HG03460 (cell line): ENCODE results near the gene RTN4RL1.
"Not testable (repeated sequence)": the region's sequence is repeated elsewhere in the genome, so short reads cannot be mapped to it uniquely, and the experiment has no call there.

ENCODE experiments used
- ATAC-seq: cut with Tn5 transposase; IDR thresholded peaks from one replicate; pipeline ENCODE4 v1.9.1; 2021; ENCODE audit not compliant: unreplicated experiment

RTN4RL1 gene

GRCh38 chr17:1898872-1899271, 126.3 kb downstream of the RTN4RL1 start:
- ATAC-seq = no peak

GRCh38 chr17:1898332-1898731, 126.8 kb downstream of the RTN4RL1 start:
- no peak for ATAC-seq

DNA sequence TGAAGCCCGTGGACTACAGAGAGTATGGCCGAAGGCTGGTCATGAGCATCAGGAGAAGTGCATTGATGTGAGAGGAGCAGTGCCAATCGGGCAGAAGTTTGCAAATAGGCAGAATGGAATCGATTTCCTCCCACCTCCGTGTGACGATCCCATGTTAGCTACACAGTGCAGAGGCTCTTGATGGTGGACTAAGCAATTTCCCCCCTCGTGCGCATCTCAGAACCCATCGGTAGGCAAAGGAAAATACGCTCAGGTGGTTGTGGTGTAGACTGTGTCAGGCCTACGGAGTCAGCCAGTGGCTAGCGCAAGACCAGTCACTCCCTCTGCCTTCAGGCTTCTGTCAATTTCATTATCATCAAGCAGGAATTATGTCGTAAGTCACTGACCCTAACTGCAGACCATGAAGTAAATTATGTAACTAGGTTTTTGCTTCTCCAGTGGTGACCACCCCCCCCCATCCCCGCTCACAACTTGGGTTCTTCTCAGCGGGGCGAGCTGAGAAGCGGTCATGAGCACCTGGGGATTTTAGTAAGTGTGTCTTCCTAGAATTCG, 128.0 kb downstream of the RTN4RL1 start:
- no peak for ATAC-seq

GRCh38 chr17:1896243-1897104, 128.7 kb downstream of the RTN4RL1 start:
- no peak for ATAC-seq

GRCh38 chr17:1895479-1895878, 129.7 kb downstream of the RTN4RL1 start:
- not testable (repeated sequence) for ATAC-seq

- ATAC-seq = no peak
Measured at GRCh38 chr17:1894753-1895339, 130.3 kb downstream of the RTN4RL1 start.

DNA sequence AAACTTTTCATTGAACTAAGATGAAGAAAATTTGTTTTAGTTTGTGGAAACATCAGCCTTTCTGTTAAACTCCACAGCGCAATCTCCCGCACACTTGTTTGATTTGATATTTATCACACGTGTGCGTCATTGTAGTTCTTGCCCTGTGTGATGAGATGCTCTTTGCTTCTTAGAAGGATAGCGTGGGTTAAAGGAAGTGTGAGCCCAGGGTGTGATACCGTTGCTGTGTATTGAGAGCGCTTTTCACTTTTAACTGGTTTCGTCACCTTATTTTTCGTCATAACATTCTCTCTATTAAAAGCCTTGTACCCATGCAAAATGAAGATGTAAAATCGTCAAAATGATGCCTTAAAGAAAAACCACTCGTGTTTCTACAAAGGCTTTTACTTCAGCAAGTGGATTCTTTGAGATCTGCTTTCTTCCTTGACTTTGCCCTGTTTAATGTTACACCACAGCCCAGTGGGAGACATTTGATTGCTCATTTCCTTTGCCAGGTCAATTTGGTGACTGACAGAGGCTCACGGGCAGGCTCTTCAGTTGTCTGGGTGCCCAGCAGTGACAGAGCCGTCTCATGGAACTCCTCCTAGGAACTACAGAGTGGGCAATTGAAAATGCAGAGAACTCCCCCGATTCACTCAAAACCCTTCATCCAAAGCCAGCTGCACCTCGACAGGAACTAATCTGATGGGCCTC, 134.2 kb downstream of the RTN4RL1 start:
- no peak for ATAC-seq

- ATAC-seq = no peak
Measured at GRCh38 chr17:1888741-1889140, 136.4 kb downstream of the RTN4RL1 start.
